SH-SY5Y (cell line): ENCODE results near the gene LIMK1.

Experiments used
- GATA2 ChIP-seq: IDR thresholded peaks from 2 replicates; pipeline ENCODE4 v1.6.1; 2011; ENCODE audit warnings: mild to moderate bottlenecking, low read depth, low read length
- GATA3 ChIP-seq: IDR thresholded peaks from 2 replicates; pipeline ENCODE4 v1.6.1; 2011; ENCODE audit warnings: low read depth, mild to moderate bottlenecking, low read length, moderate library complexity

- TF ChIP-seq GATA3 (no peak), GATA2 (no peak)
These were observed 19.7 kb downstream of the LIMK1 start for GRCh38 chr7:74103219-74103772.
